NOMO-1 treated with DMSO at 0.1 percent for 48 hours (cell line): ENCODE results near the gene PLPPR3.
"Not testable (repeated sequence)": the region's sequence is repeated elsewhere in the genome, so short reads cannot be mapped to it uniquely, and the experiment has no call there.

Experiments used
- DNase-seq: peaks from one replicate; lab custom pipeline; 2025; ENCODE audit not compliant: unreplicated experiment; lab: John Stamatoyannopoulos, UW

The PLPPR3 gene

GRCh38 chr19:854549-854948 lies 32.8 kb upstream of the PLPPR3 start:
- no peak for DNase-seq

- not testable (repeated sequence) for DNase-seq
Observed at GRCh38 chr19:853614-854220, 32.0 kb upstream of the PLPPR3 start.

- DNase-seq = no peak
Observed at GRCh38 chr19:853014-853585, 31.3 kb upstream of the PLPPR3 start.

GRCh38 chr19:852136-853013 lies 30.6 kb upstream of the PLPPR3 start, which contains the start of gene ELANE:
Gene ELANE (plus strand): TSS chr19:852303. CDS start chr19:852329, 26 bp downstream.
- DNase-seq = peak; percentile 55

- no peak for DNase-seq
Observed at GRCh38 chr19:850979-851335, 29.2 kb upstream of the PLPPR3 start.

GRCh38 chr19:850221-850978 lies 28.6 kb upstream of the PLPPR3 start:
- DNase-seq = peak; percentile 45

- not testable (repeated sequence) for DNase-seq
Observed at GRCh38 chr19:849195-849594, 27.4 kb upstream of the PLPPR3 start.

GRCh38 chr19:848386-848921 lies 26.7 kb upstream of the PLPPR3 start:
- DNase-seq = no peak

GRCh38 chr19:845707-846521 lies 24.2 kb upstream of the PLPPR3 start:
- no peak for DNase-seq

- DNase-seq = no peak
Observed at GRCh38 chr19:844546-844971, 22.8 kb upstream of the PLPPR3 start.

- no peak for DNase-seq
Observed at GRCh38 chr19:843836-844545, 22.2 kb upstream of the PLPPR3 start.

GRCh38 chr19:843180-843835 lies 21.6 kb upstream of the PLPPR3 start:
- peak; percentile 28 for DNase-seq

- DNase-seq = not testable (repeated sequence)
Observed at GRCh38 chr19:842802-843179, 21.0 kb upstream of the PLPPR3 start.

- DNase-seq = peak; percentile 61
Observed at GRCh38 chr19:840519-841206, 18.9 kb upstream of the PLPPR3 start, which contains the start of gene PRTN3. Gene PRTN3 (plus strand): TSS chr19:840999. CDS start chr19:841009, 10 bp downstream.

- no peak for DNase-seq
Observed at GRCh38 chr19:835210-835810, 13.6 kb upstream of the PLPPR3 start.

GRCh38 chr19:834216-834615 lies 12.5 kb upstream of the PLPPR3 start:
- no peak for DNase-seq

GRCh38 chr19:831407-832369 lies 9.9 kb upstream of the PLPPR3 start:
- DNase-seq = no peak
